HepG2 (cell line): Measurements from ENCODE around the gene PKP3. TPM values are rescaled to one million over a fixed set of nuclear protein-coding genes. Genes with fewer than 3 reads are reported as not detected.

ENCODE experiments used
- JUNB ChIP-seq: sonication (generic); formaldehyde crosslinking; IDR thresholded peaks from 2 replicates; pipeline ENCODE4 v1.8.0; 2022; ENCODE audit warnings: missing genetic modification reagents, mild to moderate bottlenecking, borderline replicate concordance
- MAF1 ChIP-seq: sonication (generic); formaldehyde crosslinking; IDR thresholded peaks from 2 replicates; pipeline ENCODE4 v1.5.0; 2020; ENCODE audit warnings: missing genetic modification reagents, borderline replicate concordance
- MXD4 ChIP-seq: IDR thresholded peaks from 2 replicates; pipeline ENCODE4 v1.6.1; 2016; ENCODE audit warnings: mild to moderate bottlenecking, missing biosample characterization, missing genetic modification reagents
- TRIM24 ChIP-seq: sonication (generic); formaldehyde crosslinking; IDR thresholded peaks from 2 replicates; pipeline ENCODE4 v1.8.0; 2022; ENCODE audit warnings: mild to moderate bottlenecking, missing genetic modification reagents
- ZNF10 ChIP-seq: sonication (generic); formaldehyde crosslinking; IDR thresholded peaks from 2 replicates; pipeline ENCODE4 v1.4.0; 2020; ENCODE audit warnings: mild to moderate bottlenecking, low read depth, missing genetic modification reagents, borderline replicate concordance
- ZNF7 ChIP-seq: IDR thresholded peaks from 2 replicates; pipeline ENCODE4 v1.6.1; 2016; ENCODE audit warnings: missing biosample characterization, missing genetic modification reagents
- polyA plus RNA-seq, 8 experiments: library from polyadenylated mRNA; depleted of rRNA in 3 of 8; stranded (reverse) in 7 of 8; unstranded in 1 of 8; fragments of >200 nt; fragmentation: Illumina TruSeq in 4 of 8; extraction: Trizol in 4 of 8; gene quantifications; 2 replicates each; pipeline versions ENCODE4 v1.2.1 to v1.2.3, GENCODE V29; 2011 to 2016; ENCODE audit warnings: low read depth in 4 of 8, missing spikeins in 1 of 8, mixed read lengths in 1 of 8; ENCODE audit not compliant: insufficient read depth in 1 of 8
- total RNA-seq, 5 experiments: library from RNA; depleted of rRNA; stranded (reverse); fragments of >200 nt; fragmentation: Illumina TruSeq; extraction: Trizol; gene quantifications; 2 replicates each; pipeline ENCODE4 v1.2.3, GENCODE V29; 2016; ENCODE audit warnings: low read depth in 1 of 5
- TF ChIP-seq, protein P1 (sequence below): sonication (generic); formaldehyde crosslinking; IDR thresholded peaks from 2 replicates; pipeline ENCODE4 v1.8.1; 2023; ENCODE audit warnings: mild to moderate bottlenecking, moderate library complexity, missing genetic modification reagents
- TF ChIP-seq, protein P2 (sequence below): sonication (generic); formaldehyde crosslinking; IDR thresholded peaks from 2 replicates; pipeline ENCODE4 v1.5.1; 2020; ENCODE audit warnings: missing genetic modification reagents, mild to moderate bottlenecking, borderline replicate concordance
- TF ChIP-seq, protein P3 (sequence below): sonication (generic); formaldehyde crosslinking; IDR thresholded peaks from 2 replicates; pipeline ENCODE4 v1.4.0; 2020; ENCODE audit warnings: missing genetic modification reagents
- TF ChIP-seq, protein P4 (sequence below): IDR thresholded peaks from 2 replicates; pipeline ENCODE4 v1.6.1; 2016; ENCODE audit warnings: missing compliant biosample characterization, missing genetic modification reagents, borderline replicate concordance
- TF ChIP-seq, protein P5 (sequence below): sonication (generic); formaldehyde crosslinking; IDR thresholded peaks from 2 replicates; pipeline ENCODE4 v1.4.0; 2020; ENCODE audit warnings: missing genetic modification reagents
- TF ChIP-seq, protein P6 (sequence below): sonication (generic); formaldehyde crosslinking; IDR thresholded peaks from 2 replicates; pipeline ENCODE4 v1.4.0; 2020; ENCODE audit warnings: missing genetic modification reagents

PKP3 gene
- total and polyA plus RNA-seq, 2 of the 13 experiments (the other 11 are each of a cell fraction or from before 2014, with no cell fraction given) = 18.0 to 28.7 TPM

DNA sequence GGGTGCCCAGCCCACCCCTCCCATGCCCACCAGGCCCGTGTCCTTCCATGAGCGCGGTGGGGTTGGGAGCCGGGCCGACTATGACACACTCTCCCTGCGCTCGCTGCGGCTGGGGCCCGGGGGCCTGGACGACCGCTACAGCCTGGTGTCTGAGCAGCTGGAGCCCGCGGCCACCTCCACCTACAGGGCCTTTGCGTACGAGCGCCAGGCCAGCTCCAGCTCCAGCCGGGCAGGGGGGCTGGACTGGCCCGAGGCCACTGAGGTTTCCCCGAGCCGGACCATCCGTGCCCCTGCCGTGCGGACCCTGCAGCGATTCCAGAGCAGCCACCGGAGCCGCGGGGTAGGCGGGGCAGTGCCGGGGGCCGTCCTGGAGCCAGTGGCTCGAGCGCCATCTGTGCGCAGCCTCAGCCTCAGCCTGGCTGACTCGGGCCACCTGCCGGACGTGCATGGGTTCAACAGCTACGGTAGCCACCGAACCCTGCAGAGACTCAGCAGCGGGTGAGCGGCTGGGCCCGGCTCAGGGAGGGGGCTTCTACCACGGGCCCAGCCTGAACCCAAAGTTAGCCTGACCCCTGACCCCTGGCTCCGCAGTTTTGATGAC is 3.0 kb downstream of the PKP3 start (continued):
- TF ChIP-seq, protein P1, sequence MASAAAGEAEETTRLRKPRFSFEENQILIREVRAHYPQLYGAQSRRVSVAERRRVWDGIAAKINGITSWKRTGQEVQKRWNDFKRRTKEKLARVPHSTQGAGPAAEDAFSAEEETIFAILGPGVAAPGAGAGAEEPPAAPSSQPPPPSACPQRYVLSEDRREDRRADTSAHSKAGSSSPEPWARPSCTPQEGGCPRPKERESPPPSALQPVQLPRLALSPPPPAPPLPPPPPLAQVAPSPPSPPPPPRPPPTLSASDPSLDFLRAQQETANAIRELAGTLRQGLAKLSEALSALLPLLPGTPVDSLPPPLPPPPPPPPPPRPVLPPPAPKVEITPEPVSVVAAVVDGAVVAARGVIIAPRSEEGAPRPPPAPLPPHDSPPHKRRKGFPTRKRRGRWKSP (CRISPR knock-in tag) = no peak; the same call in 1 of the 2 replicates
- TF ChIP-seq, protein P2, sequence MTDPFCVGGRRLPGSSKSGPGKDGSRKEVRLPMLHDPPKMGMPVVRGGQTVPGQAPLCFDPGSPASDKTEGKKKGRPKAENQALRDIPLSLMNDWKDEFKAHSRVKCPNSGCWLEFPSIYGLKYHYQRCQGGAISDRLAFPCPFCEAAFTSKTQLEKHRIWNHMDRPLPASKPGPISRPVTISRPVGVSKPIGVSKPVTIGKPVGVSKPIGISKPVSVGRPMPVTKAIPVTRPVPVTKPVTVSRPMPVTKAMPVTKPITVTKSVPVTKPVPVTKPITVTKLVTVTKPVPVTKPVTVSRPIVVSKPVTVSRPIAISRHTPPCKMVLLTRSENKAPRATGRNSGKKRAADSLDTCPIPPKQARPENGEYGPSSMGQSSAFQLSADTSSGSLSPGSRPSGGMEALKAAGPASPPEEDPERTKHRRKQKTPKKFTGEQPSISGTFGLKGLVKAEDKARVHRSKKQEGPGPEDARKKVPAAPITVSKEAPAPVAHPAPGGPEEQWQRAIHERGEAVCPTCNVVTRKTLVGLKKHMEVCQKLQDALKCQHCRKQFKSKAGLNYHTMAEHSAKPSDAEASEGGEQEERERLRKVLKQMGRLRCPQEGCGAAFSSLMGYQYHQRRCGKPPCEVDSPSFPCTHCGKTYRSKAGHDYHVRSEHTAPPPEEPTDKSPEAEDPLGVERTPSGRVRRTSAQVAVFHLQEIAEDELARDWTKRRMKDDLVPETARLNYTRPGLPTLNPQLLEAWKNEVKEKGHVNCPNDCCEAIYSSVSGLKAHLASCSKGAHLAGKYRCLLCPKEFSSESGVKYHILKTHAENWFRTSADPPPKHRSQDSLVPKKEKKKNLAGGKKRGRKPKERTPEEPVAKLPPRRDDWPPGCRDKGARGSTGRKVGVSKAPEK (CRISPR knock-in tag) = no peak
- TF ChIP-seq, protein P3, sequence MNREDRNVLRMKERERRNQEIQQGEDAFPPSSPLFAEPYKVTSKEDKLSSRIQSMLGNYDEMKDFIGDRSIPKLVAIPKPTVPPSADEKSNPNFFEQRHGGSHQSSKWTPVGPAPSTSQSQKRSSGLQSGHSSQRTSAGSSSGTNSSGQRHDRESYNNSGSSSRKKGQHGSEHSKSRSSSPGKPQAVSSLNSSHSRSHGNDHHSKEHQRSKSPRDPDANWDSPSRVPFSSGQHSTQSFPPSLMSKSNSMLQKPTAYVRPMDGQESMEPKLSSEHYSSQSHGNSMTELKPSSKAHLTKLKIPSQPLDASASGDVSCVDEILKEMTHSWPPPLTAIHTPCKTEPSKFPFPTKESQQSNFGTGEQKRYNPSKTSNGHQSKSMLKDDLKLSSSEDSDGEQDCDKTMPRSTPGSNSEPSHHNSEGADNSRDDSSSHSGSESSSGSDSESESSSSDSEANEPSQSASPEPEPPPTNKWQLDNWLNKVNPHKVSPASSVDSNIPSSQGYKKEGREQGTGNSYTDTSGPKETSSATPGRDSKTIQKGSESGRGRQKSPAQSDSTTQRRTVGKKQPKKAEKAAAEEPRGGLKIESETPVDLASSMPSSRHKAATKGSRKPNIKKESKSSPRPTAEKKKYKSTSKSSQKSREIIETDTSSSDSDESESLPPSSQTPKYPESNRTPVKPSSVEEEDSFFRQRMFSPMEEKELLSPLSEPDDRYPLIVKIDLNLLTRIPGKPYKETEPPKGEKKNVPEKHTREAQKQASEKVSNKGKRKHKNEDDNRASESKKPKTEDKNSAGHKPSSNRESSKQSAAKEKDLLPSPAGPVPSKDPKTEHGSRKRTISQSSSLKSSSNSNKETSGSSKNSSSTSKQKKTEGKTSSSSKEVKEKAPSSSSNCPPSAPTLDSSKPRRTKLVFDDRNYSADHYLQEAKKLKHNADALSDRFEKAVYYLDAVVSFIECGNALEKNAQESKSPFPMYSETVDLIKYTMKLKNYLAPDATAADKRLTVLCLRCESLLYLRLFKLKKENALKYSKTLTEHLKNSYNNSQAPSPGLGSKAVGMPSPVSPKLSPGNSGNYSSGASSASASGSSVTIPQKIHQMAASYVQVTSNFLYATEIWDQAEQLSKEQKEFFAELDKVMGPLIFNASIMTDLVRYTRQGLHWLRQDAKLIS (CRISPR knock-in tag) = 0 out of 2 replicates have a peak, but pooled peaks have one; percentile 7
- TF ChIP-seq ZNF10 (CRISPR knock-in tag) (no peak), JUNB (CRISPR knock-in tag) (no peak), MAF1 (no peak), ZNF7 (CRISPR knock-in tag) (no peak), TRIM24 (CRISPR knock-in tag) (no peak), MXD4 (peak; percentile 22; the same call in 1 of the 2 replicates)
- TF ChIP-seq, protein P4, sequence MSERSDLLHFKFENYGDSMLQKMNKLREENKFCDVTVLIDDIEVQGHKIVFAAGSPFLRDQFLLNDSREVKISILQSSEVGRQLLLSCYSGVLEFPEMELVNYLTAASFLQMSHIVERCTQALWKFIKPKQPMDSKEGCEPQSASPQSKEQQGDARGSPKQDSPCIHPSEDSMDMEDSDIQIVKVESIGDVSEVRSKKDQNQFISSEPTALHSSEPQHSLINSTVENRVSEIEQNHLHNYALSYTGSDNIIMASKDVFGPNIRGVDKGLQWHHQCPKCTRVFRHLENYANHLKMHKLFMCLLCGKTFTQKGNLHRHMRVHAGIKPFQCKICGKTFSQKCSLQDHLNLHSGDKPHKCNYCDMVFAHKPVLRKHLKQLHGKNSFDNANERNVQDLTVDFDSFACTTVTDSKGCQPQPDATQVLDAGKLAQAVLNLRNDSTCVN (CRISPR knock-in tag) = peak; percentile 95
- TF ChIP-seq, protein P5, sequence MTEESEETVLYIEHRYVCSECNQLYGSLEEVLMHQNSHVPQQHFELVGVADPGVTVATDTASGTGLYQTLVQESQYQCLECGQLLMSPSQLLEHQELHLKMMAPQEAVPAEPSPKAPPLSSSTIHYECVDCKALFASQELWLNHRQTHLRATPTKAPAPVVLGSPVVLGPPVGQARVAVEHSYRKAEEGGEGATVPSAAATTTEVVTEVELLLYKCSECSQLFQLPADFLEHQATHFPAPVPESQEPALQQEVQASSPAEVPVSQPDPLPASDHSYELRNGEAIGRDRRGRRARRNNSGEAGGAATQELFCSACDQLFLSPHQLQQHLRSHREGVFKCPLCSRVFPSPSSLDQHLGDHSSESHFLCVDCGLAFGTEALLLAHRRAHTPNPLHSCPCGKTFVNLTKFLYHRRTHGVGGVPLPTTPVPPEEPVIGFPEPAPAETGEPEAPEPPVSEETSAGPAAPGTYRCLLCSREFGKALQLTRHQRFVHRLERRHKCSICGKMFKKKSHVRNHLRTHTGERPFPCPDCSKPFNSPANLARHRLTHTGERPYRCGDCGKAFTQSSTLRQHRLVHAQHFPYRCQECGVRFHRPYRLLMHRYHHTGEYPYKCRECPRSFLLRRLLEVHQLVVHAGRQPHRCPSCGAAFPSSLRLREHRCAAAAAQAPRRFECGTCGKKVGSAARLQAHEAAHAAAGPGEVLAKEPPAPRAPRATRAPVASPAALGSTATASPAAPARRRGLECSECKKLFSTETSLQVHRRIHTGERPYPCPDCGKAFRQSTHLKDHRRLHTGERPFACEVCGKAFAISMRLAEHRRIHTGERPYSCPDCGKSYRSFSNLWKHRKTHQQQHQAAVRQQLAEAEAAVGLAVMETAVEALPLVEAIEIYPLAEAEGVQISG = peak; percentile 76
- TF ChIP-seq, protein P6, sequence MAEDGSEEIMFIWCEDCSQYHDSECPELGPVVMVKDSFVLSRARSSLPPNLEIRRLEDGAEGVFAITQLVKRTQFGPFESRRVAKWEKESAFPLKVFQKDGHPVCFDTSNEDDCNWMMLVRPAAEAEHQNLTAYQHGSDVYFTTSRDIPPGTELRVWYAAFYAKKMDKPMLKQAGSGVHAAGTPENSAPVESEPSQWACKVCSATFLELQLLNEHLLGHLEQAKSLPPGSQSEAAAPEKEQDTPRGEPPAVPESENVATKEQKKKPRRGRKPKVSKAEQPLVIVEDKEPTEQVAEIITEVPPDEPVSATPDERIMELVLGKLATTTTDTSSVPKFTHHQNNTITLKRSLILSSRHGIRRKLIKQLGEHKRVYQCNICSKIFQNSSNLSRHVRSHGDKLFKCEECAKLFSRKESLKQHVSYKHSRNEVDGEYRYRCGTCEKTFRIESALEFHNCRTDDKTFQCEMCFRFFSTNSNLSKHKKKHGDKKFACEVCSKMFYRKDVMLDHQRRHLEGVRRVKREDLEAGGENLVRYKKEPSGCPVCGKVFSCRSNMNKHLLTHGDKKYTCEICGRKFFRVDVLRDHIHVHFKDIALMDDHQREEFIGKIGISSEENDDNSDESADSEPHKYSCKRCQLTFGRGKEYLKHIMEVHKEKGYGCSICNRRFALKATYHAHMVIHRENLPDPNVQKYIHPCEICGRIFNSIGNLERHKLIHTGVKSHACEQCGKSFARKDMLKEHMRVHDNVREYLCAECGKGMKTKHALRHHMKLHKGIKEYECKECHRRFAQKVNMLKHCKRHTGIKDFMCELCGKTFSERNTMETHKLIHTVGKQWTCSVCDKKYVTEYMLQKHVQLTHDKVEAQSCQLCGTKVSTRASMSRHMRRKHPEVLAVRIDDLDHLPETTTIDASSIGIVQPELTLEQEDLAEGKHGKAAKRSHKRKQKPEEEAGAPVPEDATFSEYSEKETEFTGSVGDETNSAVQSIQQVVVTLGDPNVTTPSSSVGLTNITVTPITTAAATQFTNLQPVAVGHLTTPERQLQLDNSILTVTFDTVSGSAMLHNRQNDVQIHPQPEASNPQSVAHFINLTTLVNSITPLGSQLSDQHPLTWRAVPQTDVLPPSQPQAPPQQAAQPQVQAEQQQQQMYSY (CRISPR knock-in tag) = no peak
